A549 (cell line): ENCODE results near the gene PRTN3. TPM values are rescaled to one million over a fixed set of nuclear protein-coding genes. Genes with fewer than 3 reads are reported as not detected.

Experiments used
- ATAC-seq, 2 experiments: fragments of 200-7000 bp in 1 of 2; fragments of >200 bp in 1 of 2; cut with Nextera tagmentation in 1 of 2; cut with Tn5 transposase in 1 of 2; 3 replicates each; pipeline versions ENCODE4 v1.8.0 to v1.9.1; 2018 to 2020; ENCODE audit warnings: mild to moderate bottlenecking in 1 of 2, moderate library complexity in 1 of 2
- CTCF ChIA-PET: fragments of 300-600 bp; sonication (Branson Sonifier 250); formaldehyde crosslinking; extraction: SDS; loops from one replicate; lab custom pipeline; 2021; ENCODE audit warnings: antibody characterized with exemption, inconsistent platforms; lab: Yijun Ruan, JAX
- POLR2A ChIA-PET: fragments of 350-600 bp; formaldehyde crosslinking; extraction: SDS; loops from one replicate; lab custom pipeline; 2021; ENCODE audit warnings: antibody characterized with exemption, inconsistent platforms; lab: Yijun Ruan, JAX
- DNase-seq, 2 experiments: peaks; one replicate each; pipeline versions ENCODE4 v3.0.0 to v3.0.0-alpha.2; 2011 to 2016; ENCODE audit warnings: low read depth in 1 of 2, low spot score in 1 of 2
- FAIRE-seq: peaks from 2 replicates; lab custom pipeline; 2011; peaks lifted over from hg19 to GRCh38; lab: Jason Lieb, UNC
- H3K27ac ChIP-seq, 2 experiments: fragments of >200 bp; sonication (Bioruptor Twin); formaldehyde crosslinking; 3 replicates each; pipeline ENCODE4 v1.5.1; 2016 to 2017
- H3K4me1 ChIP-seq: fragments of >200 bp; sonication (Bioruptor Twin); formaldehyde crosslinking; 3 replicates; pipeline ENCODE4 v1.6.1; 2016
- H3K4me2 ChIP-seq: fragments of >200 bp; sonication (Bioruptor Twin); formaldehyde crosslinking; 3 replicates; pipeline ENCODE4 v1.6.1; 2016
- H3K4me3 ChIP-seq: fragments of >200 bp; sonication (Bioruptor Twin); formaldehyde crosslinking; 3 replicates; pipeline ENCODE4 v1.5.1; 2016
- H3K9me3 ChIP-seq: fragments of >200 bp; sonication (Bioruptor Twin); formaldehyde crosslinking; 3 replicates; pipeline ENCODE4 v1.6.1; 2016
- BHLHE40 ChIP-seq: IDR thresholded peaks from 2 replicates; pipeline ENCODE4 v1.6.1; 2012; ENCODE audit warnings: low read depth, low read length, inconsistent platforms
- CBX8 ChIP-seq: fragments of 200-600 bp; sonication (generic); IDR thresholded peaks from 2 replicates; pipeline ENCODE4 v1.6.1; 2016
- CHD2 ChIP-seq: fragments of 150-350 bp; IDR thresholded peaks from 2 replicates; pipeline ENCODE4 v1.6.1; 2014; ENCODE audit warnings: low read length; ENCODE audit not compliant: partially characterized antibody
- EHF ChIP-seq: fragments of 250-450 bp; sonication (Bioruptor Pico); IDR thresholded peaks from 2 replicates; pipeline ENCODE4 v1.5.0; 2020; ENCODE audit warnings: mild to moderate bottlenecking
- EHMT2 ChIP-seq: fragments of 200-600 bp; sonication (generic); IDR thresholded peaks from 2 replicates; pipeline ENCODE4 v1.6.1; 2016; ENCODE audit warnings: antibody characterized with exemption, low read depth, mild to moderate bottlenecking, moderate library complexity
- ESRRA ChIP-seq: fragments of 150-350 bp; IDR thresholded peaks from 2 replicates; pipeline ENCODE4 v1.6.1; 2014; ENCODE audit warnings: mild to moderate bottlenecking, low read length, borderline replicate concordance
- FOSB ChIP-seq: fragments of 250-450 bp; sonication (Bioruptor Pico); IDR thresholded peaks from 2 replicates; pipeline ENCODE4 v1.5.0; 2020; ENCODE audit warnings: mild to moderate bottlenecking, moderate library complexity
- HDAC2 ChIP-seq: fragments of 200-600 bp; sonication (generic); IDR thresholded peaks from 2 replicates; pipeline ENCODE4 v1.6.1; 2016
- HEYL ChIP-seq: fragments of 250-450 bp; sonication (Bioruptor Pico); IDR thresholded peaks from 2 replicates; pipeline ENCODE4 v1.8.0; 2021; ENCODE audit warnings: mild to moderate bottlenecking, moderate library complexity
- HOXB13 ChIP-seq: fragments of 250-450 bp; sonication (Bioruptor Pico); IDR thresholded peaks from 2 replicates; pipeline ENCODE4 v1.5.0; 2020; ENCODE audit warnings: low read depth, mild to moderate bottlenecking, moderate library complexity
- JUNB ChIP-seq: fragments of >200 bp; sonication (Bioruptor Twin); formaldehyde crosslinking; IDR thresholded peaks from 2 replicates; pipeline ENCODE4 v1.6.1; 2016
- MYC ChIP-seq: IDR thresholded peaks from 2 replicates; pipeline ENCODE4 v1.6.1; 2012; ENCODE audit warnings: mild to moderate bottlenecking, inconsistent platforms, low read length, improper control_type of control experiment, borderline replicate concordance
- RFX5 ChIP-seq: fragments of 450-650 bp; IDR thresholded peaks from 2 replicates; pipeline ENCODE4 v1.7.1; 2014; ENCODE audit warnings: antibody characterized with exemption, mild to moderate bottlenecking, moderate library complexity
- RNF2 ChIP-seq: fragments of 200-600 bp; sonication (generic); IDR thresholded peaks from 2 replicates; pipeline ENCODE4 v1.6.1; 2016; ENCODE audit warnings: low read depth, mild to moderate bottlenecking, antibody characterized with exemption, moderate library complexity, borderline replicate concordance
- TFCP2L1 ChIP-seq: fragments of 250-450 bp; sonication (Bioruptor Pico); IDR thresholded peaks from 2 replicates; pipeline ENCODE4 v1.5.0; 2021; ENCODE audit warnings: mild to moderate bottlenecking
- ZC3H11A ChIP-seq: fragments of 450-650 bp; IDR thresholded peaks from 2 replicates; pipeline ENCODE4 v1.6.1; 2014; ENCODE audit warnings: antibody characterized with exemption, mild to moderate bottlenecking
- WGBS: methylation state at CpG from one replicate; pipeline ENCODE4 v1.1.6; 2017; ENCODE audit errors: missing lambda C conversion rate; 5-methylcytosine and 5-hydroxymethylcytosine counted together
- polyA plus RNA-seq, 4 experiments: library from polyadenylated mRNA; depleted of rRNA in 3 of 4; stranded (reverse); fragments of >200 nt; fragmentation: RNase III in 1 of 4; extraction: RNeasy Plus Mini Kit Qiagen cat#74134 plus additional on column Dnase treatment in 1 of 4; gene quantifications; 2 replicates in 3 of 4; 3 replicates in 1 of 4; pipeline ENCODE4 v1.2.3, GENCODE V29; 2011 to 2017
- TF ChIP-seq, protein P1 (sequence below): fragments of 150-350 bp; IDR thresholded peaks from 2 replicates; pipeline ENCODE4 v1.6.1; 2014; ENCODE audit warnings: low read depth, mild to moderate bottlenecking, low read length
- TF ChIP-seq, protein P2 (sequence below): IDR thresholded peaks from 2 replicates; pipeline ENCODE4 v1.6.1; 2012; ENCODE audit warnings: low read depth, borderline replicate concordance
- TF ChIP-seq, protein P3 (sequence below): fragments of 250-450 bp; sonication (Bioruptor Pico); IDR thresholded peaks from 2 replicates; pipeline ENCODE4 v1.5.0; 2020; ENCODE audit warnings: low read depth, mild to moderate bottlenecking, moderate library complexity
- TF ChIP-seq, protein P4 (sequence below): fragments of >200 bp; sonication (Bioruptor Twin); formaldehyde crosslinking; IDR thresholded peaks from 3 replicates; pipeline ENCODE4 v1.6.1; 2016
- TF ChIP-seq, protein P5 (sequence below): IDR thresholded peaks from 2 replicates; pipeline ENCODE4 v1.6.1; 2012

PRTN3 gene
- polyA plus RNA-seq, 2 of the 4 experiments (the other 2 are of a cell fraction): 0.21 to 0.39 TPM

DNA sequence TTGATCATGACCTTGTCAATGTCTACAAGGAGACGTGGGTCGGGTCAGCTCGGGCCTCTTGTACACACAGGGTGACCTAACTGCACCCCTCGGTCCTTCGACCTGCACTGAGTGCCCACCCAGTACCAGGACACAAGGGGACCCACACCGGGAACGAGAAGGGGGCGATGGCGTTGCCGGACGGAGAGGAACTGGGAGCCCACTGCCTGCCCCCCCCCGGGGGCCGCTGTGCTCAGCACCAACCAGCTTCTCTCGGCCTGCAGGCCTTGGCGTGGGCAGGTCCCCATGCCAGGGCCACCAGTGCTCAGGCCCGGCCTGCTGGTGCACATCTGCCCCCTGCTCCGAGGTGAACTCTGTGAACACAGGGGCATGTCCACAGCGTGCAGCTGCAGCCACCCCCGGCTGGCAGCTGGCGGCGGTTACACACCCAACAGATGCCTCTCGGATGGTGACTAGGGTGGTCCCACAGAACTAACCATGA lies 32.8 kb downstream of the PRTN3 start:
- 80% methylated on average over 8 of the region's 22 CpGs for WGBS
- Histone ChIP-seq H3K4me3 (no peak overlapping the region), H3K4me1 (peaks cover 44% of the 10 kb centered on the region), H3K4me2 (0 out of 3 replicates have a peak overlapping the region, but pooled peaks have one; percentile 25), H3K27ac (peak overlapping the region; percentile 95 to 98; a peak in 5 of 6 replicates), H3K9me3 (no peaks in the 10 kb centered on the region)
- POLR2A ChIA-PET: no interaction called here
- FAIRE-seq (no peak), DNase-seq (no peak), ATAC-seq (no peak)
- CTCF ChIA-PET: interaction anchor here (1.3 kb wide), 1 partner anchor 24 kb away, joined by 3 read pairs; no protein-coding TSS in a partner anchor
- TF ChIP-seq, protein P1, sequence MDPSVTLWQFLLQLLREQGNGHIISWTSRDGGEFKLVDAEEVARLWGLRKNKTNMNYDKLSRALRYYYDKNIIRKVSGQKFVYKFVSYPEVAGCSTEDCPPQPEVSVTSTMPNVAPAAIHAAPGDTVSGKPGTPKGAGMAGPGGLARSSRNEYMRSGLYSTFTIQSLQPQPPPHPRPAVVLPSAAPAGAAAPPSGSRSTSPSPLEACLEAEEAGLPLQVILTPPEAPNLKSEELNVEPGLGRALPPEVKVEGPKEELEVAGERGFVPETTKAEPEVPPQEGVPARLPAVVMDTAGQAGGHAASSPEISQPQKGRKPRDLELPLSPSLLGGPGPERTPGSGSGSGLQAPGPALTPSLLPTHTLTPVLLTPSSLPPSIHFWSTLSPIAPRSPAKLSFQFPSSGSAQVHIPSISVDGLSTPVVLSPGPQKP: no peak
- no peak for TF ChIP-seq HDAC2
- TF ChIP-seq BHLHE40: no peak
- no peak for TF ChIP-seq HEYL
- TF ChIP-seq, protein P2, sequence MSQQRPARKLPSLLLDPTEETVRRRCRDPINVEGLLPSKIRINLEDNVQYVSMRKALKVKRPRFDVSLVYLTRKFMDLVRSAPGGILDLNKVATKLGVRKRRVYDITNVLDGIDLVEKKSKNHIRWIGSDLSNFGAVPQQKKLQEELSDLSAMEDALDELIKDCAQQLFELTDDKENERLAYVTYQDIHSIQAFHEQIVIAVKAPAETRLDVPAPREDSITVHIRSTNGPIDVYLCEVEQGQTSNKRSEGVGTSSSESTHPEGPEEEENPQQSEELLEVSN: no peak
- TF ChIP-seq EHMT2: no peak
- no peak for TF ChIP-seq MYC

DNA sequence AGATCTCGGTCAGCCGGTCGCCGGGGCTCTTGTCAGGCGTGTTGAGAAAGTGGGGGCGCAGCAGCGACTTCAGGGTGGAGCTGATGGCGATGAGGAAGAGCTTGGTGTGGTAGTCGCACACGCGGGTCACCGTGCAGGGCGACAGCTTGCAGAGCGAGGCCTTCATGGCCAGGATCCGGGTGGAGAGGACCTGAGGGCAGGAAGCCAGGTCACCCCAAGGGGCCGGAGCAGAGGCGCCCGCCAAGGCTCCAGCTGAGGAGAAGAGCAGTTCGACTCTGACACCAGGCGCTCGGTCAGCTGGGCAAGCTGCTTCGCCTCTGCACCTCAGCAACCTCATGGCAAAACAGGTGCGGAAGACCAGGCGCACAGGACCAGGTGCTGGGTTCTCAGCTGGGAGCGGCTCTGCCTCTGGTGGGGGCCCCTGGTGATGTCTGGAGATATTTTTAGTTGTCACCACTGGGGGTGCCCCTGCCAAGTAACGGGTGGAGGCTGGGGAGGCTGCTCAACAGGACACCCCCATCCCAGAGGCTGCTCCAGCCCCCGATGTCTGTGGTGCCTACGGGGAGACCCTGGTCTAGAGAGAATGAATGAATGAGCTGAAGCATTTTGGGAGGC lies 34.6 kb downstream of the PRTN3 start:
- no peak overlapping the region for H3K4me3 ChIP-seq
- no peak overlapping the region for H3K4me2 ChIP-seq
- FAIRE-seq (no peak), ATAC-seq (no peak), DNase-seq (no peak)
- POLR2A ChIA-PET: no interaction called here
- CTCF ChIA-PET: interaction anchor here (0.5 to 1.0 kb wide), 2 partner anchors 11 to 104 kb away, joined by 3 to 4 read pairs; no protein-coding TSS in a partner anchor
- 95% methylated on average over 20 of the region's 28 CpGs for WGBS
- no peaks in the 10 kb centered on the region for H3K9me3 ChIP-seq
- peaks cover 27% of the 10 kb centered on the region for H3K4me1 ChIP-seq
- H3K27ac ChIP-seq: no peak overlapping the region
- TF ChIP-seq, protein P3, sequence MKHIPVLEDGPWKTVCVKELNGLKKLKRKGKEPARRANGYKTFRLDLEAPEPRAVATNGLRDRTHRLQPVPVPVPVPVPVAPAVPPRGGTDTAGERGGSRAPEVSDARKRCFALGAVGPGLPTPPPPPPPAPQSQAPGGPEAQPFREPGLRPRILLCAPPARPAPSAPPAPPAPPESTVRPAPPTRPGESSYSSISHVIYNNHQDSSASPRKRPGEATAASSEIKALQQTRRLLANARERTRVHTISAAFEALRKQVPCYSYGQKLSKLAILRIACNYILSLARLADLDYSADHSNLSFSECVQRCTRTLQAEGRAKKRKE (CRISPR knock-in tag): no peak
- TF ChIP-seq EHF (CRISPR knock-in tag) (no peak), TFCP2L1 (no peak), CHD2 (no peak), MYC (no peak), ESRRA (no peak), CBX8 (no peak), ZC3H11A (no peak), RNF2 (no peak), JUNB (no peak), HOXB13 (CRISPR knock-in tag) (no peak), RFX5 (no peak), FOSB (CRISPR knock-in tag) (no peak)
- TF ChIP-seq, protein P1: no peak
- TF ChIP-seq, protein P4, sequence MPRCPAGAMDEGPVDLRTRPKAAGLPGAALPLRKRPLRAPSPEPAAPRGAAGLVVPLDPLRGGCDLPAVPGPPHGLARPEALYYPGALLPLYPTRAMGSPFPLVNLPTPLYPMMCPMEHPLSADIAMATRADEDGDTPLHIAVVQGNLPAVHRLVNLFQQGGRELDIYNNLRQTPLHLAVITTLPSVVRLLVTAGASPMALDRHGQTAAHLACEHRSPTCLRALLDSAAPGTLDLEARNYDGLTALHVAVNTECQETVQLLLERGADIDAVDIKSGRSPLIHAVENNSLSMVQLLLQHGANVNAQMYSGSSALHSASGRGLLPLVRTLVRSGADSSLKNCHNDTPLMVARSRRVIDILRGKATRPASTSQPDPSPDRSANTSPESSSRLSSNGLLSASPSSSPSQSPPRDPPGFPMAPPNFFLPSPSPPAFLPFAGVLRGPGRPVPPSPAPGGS: no peak
- TF ChIP-seq, protein P5, sequence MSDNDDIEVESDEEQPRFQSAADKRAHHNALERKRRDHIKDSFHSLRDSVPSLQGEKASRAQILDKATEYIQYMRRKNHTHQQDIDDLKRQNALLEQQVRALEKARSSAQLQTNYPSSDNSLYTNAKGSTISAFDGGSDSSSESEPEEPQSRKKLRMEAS: no peak
